ENCODE measurements around the gene IER5L.

Gene IER5L

DNA sequence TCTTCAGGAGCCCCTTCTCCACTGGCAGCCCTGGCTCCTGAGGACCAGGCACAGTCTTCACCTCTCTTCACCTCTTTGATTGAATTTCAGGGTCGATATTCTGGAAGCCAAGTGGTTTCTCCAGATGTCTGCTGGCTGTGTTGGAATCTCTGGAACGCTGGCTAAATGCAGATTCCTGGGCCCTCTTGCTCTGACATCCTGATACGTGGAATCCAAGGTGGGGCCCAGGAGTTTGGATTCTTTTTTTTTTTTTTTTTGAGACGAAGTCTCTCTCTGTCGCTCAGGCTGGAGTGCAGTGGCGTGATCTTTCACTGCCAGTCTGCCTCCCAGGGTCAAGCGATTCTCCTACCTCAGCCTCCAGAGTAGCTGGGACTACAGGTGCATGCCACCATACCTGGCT, 26.8 kb upstream of the IER5L start:
- no peaks in the 10 kb centered on the region for H3K36me3 ChIP-seq (ENCODE audit: insufficient read depth, low read length)
- no peak for ATAC-seq (ENCODE audit: insufficient read depth, low read depth)
- H4K20me1 ChIP-seq (ENCODE audit: insufficient read depth, low read length): no peaks in the 10 kb centered on the region

DNA sequence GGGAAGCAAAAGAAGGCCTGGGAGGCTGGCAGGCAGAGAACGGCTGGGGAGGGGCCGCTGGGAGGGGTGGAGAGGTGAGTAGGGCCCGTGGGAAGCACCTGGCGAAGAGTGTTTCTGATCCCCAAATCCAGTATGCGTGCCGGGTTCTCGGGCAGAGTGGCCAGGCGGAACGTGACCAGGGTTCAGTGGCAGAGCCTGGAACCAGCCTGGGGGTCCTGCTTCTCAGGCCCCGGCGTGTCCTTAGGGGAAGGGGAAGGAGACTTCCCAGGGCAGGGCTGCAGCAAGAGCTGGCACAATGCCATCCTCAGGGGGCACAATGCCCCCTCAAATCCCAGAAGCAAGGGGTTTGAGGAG, 25.5 kb upstream of the IER5L start:
- no peaks in the 10 kb centered on the region for H3K27me3 ChIP-seq (ENCODE audit: insufficient read depth, low read length, poor library complexity)
- H3K36me3 ChIP-seq (ENCODE audit: insufficient read depth, low read length): no peaks in the 10 kb centered on the region
- no peaks in the 10 kb centered on the region for H4K20me1 ChIP-seq (ENCODE audit: insufficient read depth, low read length)
- no peak overlapping the region for H3K27ac ChIP-seq (ENCODE audit: low read length)
- ATAC-seq (ENCODE audit: insufficient read depth, low read depth) (no peak), DNase-seq (no peak)
- peak overlapping the region; percentile 63; the same call in 1 of the 2 replicates for H3K4me2 ChIP-seq (ENCODE audit: insufficient read depth, low read length)
- H3K9ac ChIP-seq (ENCODE audit: low read depth, low read length): no peak overlapping the region
- peak overlapping the region; percentile 76; the same call in 1 of the 2 replicates for H2AFZ ChIP-seq (ENCODE audit: low read depth, low read length)
- no peaks in the 10 kb centered on the region for H3K9me3 ChIP-seq (ENCODE audit: insufficient read depth, low read length, severe bottlenecking)
- H3K4me3 ChIP-seq (ENCODE audit: low read depth in 1 of 2, low read length in 2 of 2): peak overlapping the region in 1 of 2 experiments; percentile 55; a peak in 1 of 4 replicates
- H3K4me1 ChIP-seq (ENCODE audit: insufficient read depth, low read length): peaks cover 15% of the 10 kb centered on the region
- no peaks in the 10 kb centered on the region for H3K79me2 ChIP-seq (ENCODE audit: insufficient read depth, low read length)
- TF ChIP-seq, protein P1, sequence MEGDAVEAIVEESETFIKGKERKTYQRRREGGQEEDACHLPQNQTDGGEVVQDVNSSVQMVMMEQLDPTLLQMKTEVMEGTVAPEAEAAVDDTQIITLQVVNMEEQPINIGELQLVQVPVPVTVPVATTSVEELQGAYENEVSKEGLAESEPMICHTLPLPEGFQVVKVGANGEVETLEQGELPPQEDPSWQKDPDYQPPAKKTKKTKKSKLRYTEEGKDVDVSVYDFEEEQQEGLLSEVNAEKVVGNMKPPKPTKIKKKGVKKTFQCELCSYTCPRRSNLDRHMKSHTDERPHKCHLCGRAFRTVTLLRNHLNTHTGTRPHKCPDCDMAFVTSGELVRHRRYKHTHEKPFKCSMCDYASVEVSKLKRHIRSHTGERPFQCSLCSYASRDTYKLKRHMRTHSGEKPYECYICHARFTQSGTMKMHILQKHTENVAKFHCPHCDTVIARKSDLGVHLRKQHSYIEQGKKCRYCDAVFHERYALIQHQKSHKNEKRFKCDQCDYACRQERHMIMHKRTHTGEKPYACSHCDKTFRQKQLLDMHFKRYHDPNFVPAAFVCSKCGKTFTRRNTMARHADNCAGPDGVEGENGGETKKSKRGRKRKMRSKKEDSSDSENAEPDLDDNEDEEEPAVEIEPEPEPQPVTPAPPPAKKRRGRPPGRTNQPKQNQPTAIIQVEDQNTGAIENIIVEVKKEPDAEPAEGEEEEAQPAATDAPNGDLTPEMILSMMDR (IDR thresholded peaks at IDR 0.05; ENCODE audit: borderline replicate concordance, extremely low read depth, low read length, poor library complexity, severe bottlenecking): no peak

More for the DNA sequence above, 26.8 kb upstream of the IER5L start:
- Histone ChIP-seq H3K4me3 (ENCODE audit: low read depth in 1 of 2, low read length in 2 of 2) (no peak overlapping the region), H3K27me3 (ENCODE audit: insufficient read depth, low read length, poor library complexity) (no peaks in the 10 kb centered on the region), H3K4me1 (ENCODE audit: insufficient read depth, low read length) (peaks cover 20% of the 10 kb centered on the region), H3K9me3 (ENCODE audit: insufficient read depth, low read length, severe bottlenecking) (no peaks in the 10 kb centered on the region), H3K9ac (ENCODE audit: low read depth, low read length) (no peak overlapping the region), H3K79me2 (ENCODE audit: insufficient read depth, low read length) (no peaks in the 10 kb centered on the region), H3K4me2 (ENCODE audit: insufficient read depth, low read length) (no peak overlapping the region), H2AFZ (ENCODE audit: low read depth, low read length) (no peak overlapping the region), H3K27ac (ENCODE audit: low read length) (no peak overlapping the region)
- no peak for DNase-seq
- TF ChIP-seq, protein P1 (IDR thresholded peaks at IDR 0.05; ENCODE audit: borderline replicate concordance, extremely low read depth, low read length, poor library complexity, severe bottlenecking): no peak
- no peak for TF ChIP-seq EZH2 (IDR thresholded peaks at IDR 0.05; ENCODE audit: borderline replicate concordance, low read depth, low read length, severe bottlenecking)

DNA sequence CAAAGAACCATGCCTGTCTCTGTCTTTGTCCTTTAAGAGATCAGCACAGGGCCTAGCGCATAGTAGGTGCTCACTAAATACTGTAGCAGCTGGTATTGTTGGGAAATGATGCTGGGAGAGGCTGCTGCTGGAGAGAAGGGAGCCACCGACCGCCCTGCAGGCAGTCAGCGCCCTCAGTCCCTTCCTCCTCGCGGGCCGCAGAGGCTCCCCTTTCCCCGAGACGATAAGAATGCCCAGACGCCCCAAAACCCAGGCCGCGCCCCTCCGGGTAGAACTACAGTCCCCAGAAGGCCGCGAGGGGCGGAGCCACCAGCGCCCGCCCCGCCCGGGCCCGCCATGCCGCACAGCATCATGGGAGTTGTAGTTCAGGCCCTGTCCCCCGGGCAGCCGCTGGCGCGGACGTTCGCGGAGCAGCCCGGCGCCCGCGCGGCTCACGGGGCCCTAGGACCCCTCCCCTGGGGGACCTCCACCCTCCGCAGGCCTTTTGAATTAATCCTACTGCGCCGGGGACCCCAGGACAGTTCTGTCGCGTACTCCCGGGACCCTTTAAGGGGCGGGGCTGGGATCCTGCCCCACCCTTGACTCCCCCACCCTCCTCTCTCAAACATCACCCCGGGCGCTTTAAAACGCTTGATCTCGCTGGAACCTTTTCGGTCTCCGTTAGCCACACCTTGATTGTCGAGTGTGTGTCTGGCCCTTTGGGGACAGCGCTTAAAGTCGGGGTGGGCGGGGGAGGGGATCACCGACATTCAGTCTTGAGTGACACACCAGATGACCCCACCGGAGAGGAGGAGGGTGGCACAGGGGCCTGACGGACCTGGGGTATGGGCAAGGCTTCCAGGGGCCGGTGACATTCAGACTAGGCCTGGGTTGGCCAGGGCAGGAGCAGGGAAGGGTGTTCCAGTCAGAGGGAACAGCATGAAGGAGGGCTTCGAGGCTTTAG, 24.8 kb upstream of the IER5L start:
- TF ChIP-seq EZH2 (IDR thresholded peaks at IDR 0.05; ENCODE audit: borderline replicate concordance, low read depth, low read length, severe bottlenecking): no peak
- TF ChIP-seq, protein P1 (IDR thresholded peaks at IDR 0.05; ENCODE audit: borderline replicate concordance, extremely low read depth, low read length, poor library complexity, severe bottlenecking): no peak
- peak; percentile 93 for ATAC-seq (ENCODE audit: insufficient read depth, low read depth)
- Histone ChIP-seq H3K79me2 (ENCODE audit: insufficient read depth, low read length) (no peaks in the 10 kb centered on the region), H3K27me3 (ENCODE audit: insufficient read depth, low read length, poor library complexity) (no peaks in the 10 kb centered on the region), H3K36me3 (ENCODE audit: insufficient read depth, low read length) (no peaks in the 10 kb centered on the region), H3K9ac (ENCODE audit: low read depth, low read length) (peak overlapping the region; percentile 45; the same call in 1 of the 2 replicates), H3K9me3 (ENCODE audit: insufficient read depth, low read length, severe bottlenecking) (no peaks in the 10 kb centered on the region), H2AFZ (ENCODE audit: low read depth, low read length) (peak overlapping the region; percentile 76), H3K4me1 (ENCODE audit: insufficient read depth, low read length) (peaks cover 9% of the 10 kb centered on the region), H3K4me2 (ENCODE audit: insufficient read depth, low read length) (peak overlapping the region; percentile 63), H4K20me1 (ENCODE audit: insufficient read depth, low read length) (no peaks in the 10 kb centered on the region), H3K4me3 (ENCODE audit: low read depth in 1 of 2, low read length in 2 of 2) (peak overlapping the region in 1 of 2 experiments; percentile 55; a peak in 2 of 4 replicates), H3K27ac (ENCODE audit: low read length) (peak overlapping the region; percentile 50; the same call in 1 of the 2 replicates)
- peak; percentile 80 for DNase-seq

Measured in DND-41 (cell line).